ENCODE data around the gene SCARB1. TPM values are rescaled to one million over a fixed set of nuclear protein-coding genes. Genes with fewer than 3 reads are reported as not detected.

Gene SCARB1
- total and polyA plus RNA-seq, 9 of the 15 experiments (the other 6 are each of a cell fraction or from before 2014, with no cell fraction given): 0.56 to 157 (median 52.8) TPM

- H3K9me3 ChIP-seq (replicated peaks; ENCODE audit: control insufficient read depth, insufficient read depth, low read depth, low read length): no peaks in the 10 kb centered on the region; the same call in 1 of the 2 replicates
- BruUV-seq (replicated peaks): no TSS peak
- no peak overlapping the region for H3K27ac ChIP-seq (ENCODE audit: extremely low read depth, low read depth, low read length)
- no peaks in the 10 kb centered on the region; the same call in 1 of the 2 replicates for H4K20me1 ChIP-seq (replicated peaks; ENCODE audit: control insufficient read depth, insufficient read depth, low read length)
- TF ChIP-seq ESRRA (IDR thresholded peaks at IDR 0.05; ENCODE audit: borderline replicate concordance, low read depth): peak; percentile 76
- TF ChIP-seq RBM25 (IDR thresholded peaks at IDR 0.05; ENCODE audit: low read depth, low read length, severe bottlenecking): peak; percentile 71
- TF ChIP-seq BCOR (IDR thresholded peaks at IDR 0.05): 0 out of 2 replicates have a peak, but pooled peaks have one; percentile 53
- no peak for TF ChIP-seq FOXP1 (CRISPR knock-in tag; IDR thresholded peaks at IDR 0.05)
- no peak for TF ChIP-seq CBX5 (IDR thresholded peaks at IDR 0.05; ENCODE audit: borderline replicate concordance, low read depth)
- TF ChIP-seq ZNF57 (CRISPR knock-in tag; IDR thresholded peaks at IDR 0.05): no peak
- TF ChIP-seq ZNF324 (CRISPR knock-in tag; IDR thresholded peaks at IDR 0.05): no peak
- TF ChIP-seq SREBF2 (CRISPR knock-in tag; IDR thresholded peaks at IDR 0.05): no peak
- TF ChIP-seq NFATC3 (IDR thresholded peaks at IDR 0.05): no peak
- no peak for TF ChIP-seq ZNF354B (CRISPR knock-in tag; IDR thresholded peaks at IDR 0.05)
- H3K9ac ChIP-seq (ENCODE audit: insufficient read depth in 1 of 2, low read depth in 2 of 2, low read length in 2 of 2): no peak overlapping the region
- no peak overlapping the region for H3K4me2 ChIP-seq (ENCODE audit: insufficient read depth, low read length)
- no peak overlapping the region for H2AFZ ChIP-seq (ENCODE audit: low read depth, low read length)
- H3K4me3 ChIP-seq: no peak overlapping the region
- no peaks in the 10 kb centered on the region for H3K9me1 ChIP-seq (ENCODE audit: control insufficient read depth, insufficient read depth, low read length)
- ChIA-PET POLR2A (no interaction called here), CTCF (ENCODE audit: low intra/inter-chr PET ratio) (interaction anchor here (0.6 kb wide), 1 partner anchor 661 kb away, joined by 3 read pairs; no protein-coding TSS in a partner anchor)
- intact Hi-C loops (cut with micrococcal nuclease): loop anchor here (5.0 to 10.0 kb wide), 2 partner anchors 88 to 455 kb away; no protein-coding TSS in a partner anchor
- DNase-seq (ENCODE audit: extremely low read depth in 1 of 4, low spot score in 3 of 4) (no peak), ATAC-seq (no peak), FAIRE-seq (no peak)
- in situ Hi-C loops (cut with MboI): loop anchor here (5.0 to 10.0 kb wide), 2 partner anchors 435 to 728 kb away; no protein-coding TSS in a partner anchor
- WGBS (ENCODE audit: insufficient coverage, low coverage, missing lambda C conversion rate): 10% methylated on average over 13 of the region's 14 CpGs
- H3K4me1 ChIP-seq (replicated peaks in 1 of 2; ENCODE audit: control insufficient read depth in 2 of 2, insufficient read depth in 2 of 2, low read length in 2 of 2): peaks cover under 1 to 17% of the 10 kb centered on the region in 2 experiments; a peak in 4 of 5 replicates
- peaks cover 0 to 10% of the 10 kb centered on the region in 2 experiments; a peak in 1 of 5 replicates for H3K27me3 ChIP-seq (ENCODE audit: control insufficient read depth in 2 of 2, insufficient read depth in 2 of 2, low read length in 2 of 2)
- H3K79me2 ChIP-seq (ENCODE audit: control insufficient read depth, insufficient read depth, low read length): no peaks in the 10 kb centered on the region
- no peaks in the 10 kb centered on the region for H3K36me3 ChIP-seq (ENCODE audit: control insufficient read depth, insufficient read depth, low read length)
Measured at GRCh38 chr12:124769881-124770512, 93.7 kb downstream of the SCARB1 start.
